Putamen (tissue), 1 donor: Measurements from ENCODE around the gene CPT1C.
"Not testable (repeated sequence)": the region's sequence is repeated elsewhere in the genome, so short reads cannot be mapped to it uniquely, and the experiment has no call there.

Source experiments
- DNase-seq: peaks from one replicate; pipeline ENCODE4 v3.0.0-alpha.2; 2016; ENCODE audit warnings: low spot score

The CPT1C gene

GRCh38 chr19:49704888-49705642 lies 14.1 kb downstream of the CPT1C start:
- DNase-seq = no peak

- no peak for DNase-seq
These were observed 15.0 kb downstream of the CPT1C start for GRCh38 chr19:49705919-49706318.

GRCh38 chr19:49710372-49710951 lies 19.5 kb downstream of the CPT1C start:
- no peak for DNase-seq

GRCh38 chr19:49712397-49712859 lies 21.5 kb downstream of the CPT1C start:
- no peak for DNase-seq

GRCh38 chr19:49713236-49713845 lies 22.4 kb downstream of the CPT1C start:
- DNase-seq = no peak

GRCh38 chr19:49716154-49716553 lies 25.2 kb downstream of the CPT1C start:
- DNase-seq = no peak

GRCh38 chr19:49718511-49718910 lies 27.6 kb downstream of the CPT1C start:
- no peak for DNase-seq

- no peak for DNase-seq
These were observed 28.1 kb downstream of the CPT1C start for GRCh38 chr19:49718991-49719390.

- not testable (repeated sequence) for DNase-seq
These were observed 28.5 kb downstream of the CPT1C start for GRCh38 chr19:49719420-49719819.

GRCh38 chr19:49727217-49728030 lies 36.5 kb downstream of the CPT1C start:
- no peak for DNase-seq

- no peak for DNase-seq
These were observed 39.2 kb downstream of the CPT1C start for GRCh38 chr19:49730166-49730565.

GRCh38 chr19:49738268-49738667 lies 47.4 kb downstream of the CPT1C start:
- DNase-seq = no peak

GRCh38 chr19:49739098-49739497 lies 48.2 kb downstream of the CPT1C start:
- no peak for DNase-seq

GRCh38 chr19:49739933-49740332 lies 49.0 kb downstream of the CPT1C start:
- DNase-seq = no peak

GRCh38 chr19:49741210-49741844 lies 50.4 kb downstream of the CPT1C start:
- no peak for DNase-seq

- no peak for DNase-seq
These were observed 54.0 kb downstream of the CPT1C start for GRCh38 chr19:49744946-49745381.

GRCh38 chr19:49746206-49746958 lies 55.5 kb downstream of the CPT1C start:
- DNase-seq = no peak

- DNase-seq = no peak
These were observed 58.3 kb downstream of the CPT1C start for GRCh38 chr19:49749055-49749716.

GRCh38 chr19:49749771-49750170 lies 58.9 kb downstream of the CPT1C start:
- no peak for DNase-seq

- DNase-seq = no peak
These were observed 61.8 kb downstream of the CPT1C start for GRCh38 chr19:49752701-49753100.

GRCh38 chr19:49755956-49756355 lies 65.0 kb downstream of the CPT1C start:
- no peak for DNase-seq
